CD1c-positive myeloid dendritic cell (primary cell): ENCODE data around the gene NUP58.
A peak's percentile ranks its signal among the peaks of the same experiment; 100 is the strongest.

ENCODE experiments used
- DNase-seq: peaks from one replicate; pipeline ENCODE4 v3.0.0-alpha.2; 2016; ENCODE audit errors: extremely low spot score

The NUP58 gene

GRCh38 chr13:25301347-25302113 lies at the start of gene NUP58:
Gene NUP58, plus strand, starts transcription at chr13:25301625. Its CDS starts 149 bp downstream, at chr13:25301774.
- DNase-seq: peak; percentile 97

GRCh38 chr13:25252225-25252624 lies 49.2 kb upstream of the NUP58 start:
- DNase-seq: peak; percentile 56

GRCh38 chr13:25252752-25253151 lies 48.7 kb upstream of the NUP58 start:
- no peak for DNase-seq

- DNase-seq: no peak
Observed at GRCh38 chr13:25253702-25254101, 47.7 kb upstream of the NUP58 start.

- no peak for DNase-seq
Observed at GRCh38 chr13:25262261-25262660, 39.2 kb upstream of the NUP58 start.

- no peak for DNase-seq
Observed at GRCh38 chr13:25266706-25267105, 34.7 kb upstream of the NUP58 start.

- DNase-seq: peak; percentile 13
Observed at GRCh38 chr13:25267715-25268114, 33.7 kb upstream of the NUP58 start.

- no peak for DNase-seq
Observed at GRCh38 chr13:25268561-25268960, 32.9 kb upstream of the NUP58 start.

GRCh38 chr13:25276748-25277147 lies 24.7 kb upstream of the NUP58 start:
- DNase-seq: no peak

GRCh38 chr13:25280396-25280795 lies 21.0 kb upstream of the NUP58 start:
- DNase-seq: peak; percentile 21

- DNase-seq: peak; percentile 28
Observed at GRCh38 chr13:25281193-25281934, 20.1 kb upstream of the NUP58 start.

- no peak for DNase-seq
Observed at GRCh38 chr13:25281935-25282332, 19.5 kb upstream of the NUP58 start.

- peak; percentile 82 for DNase-seq
Observed at GRCh38 chr13:25286308-25286968, 15.0 kb upstream of the NUP58 start.

GRCh38 chr13:25286969-25287961 lies 14.2 kb upstream of the NUP58 start, which contains the start of gene MTMR6:
Gene MTMR6, minus strand, starts transcription at chr13:25287488. Its CDS starts 241 bp downstream, at chr13:25287247.
- DNase-seq: peak; percentile 96

- peak; percentile 34 for DNase-seq
Observed at GRCh38 chr13:25288966-25289365, 12.5 kb upstream of the NUP58 start.

- no peak for DNase-seq
Observed at GRCh38 chr13:25291691-25292090, 9.7 kb upstream of the NUP58 start.

- DNase-seq: peak; percentile 13
Observed at GRCh38 chr13:25292301-25292700, 9.1 kb upstream of the NUP58 start.

GRCh38 chr13:25295228-25295627 lies 6.2 kb upstream of the NUP58 start:
- no peak for DNase-seq

GRCh38 chr13:25295701-25296100 lies 5.7 kb upstream of the NUP58 start:
- no peak for DNase-seq

- DNase-seq: no peak
Observed at GRCh38 chr13:25300861-25301346, 521 bp upstream of the NUP58 start.

- DNase-seq: peak; percentile 8
Observed at GRCh38 chr13:25302121-25302520, 696 bp downstream of the NUP58 start.
